GM21717 (cell line): Measurements from ENCODE around the gene HOXC12.

ENCODE experiments used
- ATAC-seq: cut with Tn5 transposase; IDR thresholded peaks from one replicate; pipeline ENCODE4 v1.9.1; 2021; ENCODE audit warnings: mild to moderate bottlenecking, moderate library complexity; ENCODE audit not compliant: unreplicated experiment

The HOXC12 gene, protein sequence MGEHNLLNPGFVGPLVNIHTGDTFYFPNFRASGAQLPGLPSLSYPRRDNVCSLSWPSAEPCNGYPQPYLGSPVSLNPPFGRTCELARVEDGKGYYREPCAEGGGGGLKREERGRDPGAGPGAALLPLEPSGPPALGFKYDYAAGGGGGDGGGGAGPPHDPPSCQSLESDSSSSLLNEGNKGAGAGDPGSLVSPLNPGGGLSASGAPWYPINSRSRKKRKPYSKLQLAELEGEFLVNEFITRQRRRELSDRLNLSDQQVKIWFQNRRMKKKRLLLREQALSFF

DNA sequence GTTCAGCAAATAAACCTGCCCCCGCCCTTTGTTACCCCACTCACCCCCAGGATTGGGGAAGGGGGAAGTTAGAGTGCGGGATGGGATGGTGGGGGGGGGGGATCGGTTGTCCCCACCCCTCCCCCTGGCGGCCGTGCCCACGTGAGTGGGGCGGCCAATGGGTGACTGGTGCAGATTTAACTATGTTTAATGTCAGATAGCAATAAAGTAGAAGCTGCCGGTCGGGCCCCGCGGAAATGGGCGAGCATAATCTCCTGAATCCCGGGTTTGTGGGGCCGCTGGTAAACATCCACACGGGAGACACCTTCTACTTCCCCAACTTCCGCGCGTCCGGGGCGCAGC lies at the start of gene HOXC12:
Gene HOXC12 (plus strand): TSS at position 210 of the 342 bp plus-strand sequence. CDS start 27 bp downstream, at position 237.
- no peak for ATAC-seq

DNA sequence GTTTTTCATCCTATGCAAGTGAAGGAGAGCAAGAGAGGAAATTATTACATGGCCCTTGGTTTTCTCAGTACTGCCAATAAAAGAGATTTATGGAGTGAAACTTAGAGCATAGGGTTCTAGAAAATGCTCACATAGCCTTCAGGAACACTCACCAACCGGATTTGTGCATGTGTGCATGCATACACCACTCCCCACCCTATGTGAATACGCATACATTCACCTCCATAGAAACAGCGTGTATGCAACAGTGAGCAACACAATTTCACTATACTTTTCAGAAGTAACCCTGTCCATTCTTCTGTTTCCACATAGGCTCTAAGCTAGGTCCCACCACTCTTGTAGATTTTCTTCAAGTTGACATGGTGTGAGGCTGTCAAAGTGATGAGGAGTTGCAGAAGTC lies 47.6 kb upstream of the HOXC12 start:
- no peak for ATAC-seq

DNA sequence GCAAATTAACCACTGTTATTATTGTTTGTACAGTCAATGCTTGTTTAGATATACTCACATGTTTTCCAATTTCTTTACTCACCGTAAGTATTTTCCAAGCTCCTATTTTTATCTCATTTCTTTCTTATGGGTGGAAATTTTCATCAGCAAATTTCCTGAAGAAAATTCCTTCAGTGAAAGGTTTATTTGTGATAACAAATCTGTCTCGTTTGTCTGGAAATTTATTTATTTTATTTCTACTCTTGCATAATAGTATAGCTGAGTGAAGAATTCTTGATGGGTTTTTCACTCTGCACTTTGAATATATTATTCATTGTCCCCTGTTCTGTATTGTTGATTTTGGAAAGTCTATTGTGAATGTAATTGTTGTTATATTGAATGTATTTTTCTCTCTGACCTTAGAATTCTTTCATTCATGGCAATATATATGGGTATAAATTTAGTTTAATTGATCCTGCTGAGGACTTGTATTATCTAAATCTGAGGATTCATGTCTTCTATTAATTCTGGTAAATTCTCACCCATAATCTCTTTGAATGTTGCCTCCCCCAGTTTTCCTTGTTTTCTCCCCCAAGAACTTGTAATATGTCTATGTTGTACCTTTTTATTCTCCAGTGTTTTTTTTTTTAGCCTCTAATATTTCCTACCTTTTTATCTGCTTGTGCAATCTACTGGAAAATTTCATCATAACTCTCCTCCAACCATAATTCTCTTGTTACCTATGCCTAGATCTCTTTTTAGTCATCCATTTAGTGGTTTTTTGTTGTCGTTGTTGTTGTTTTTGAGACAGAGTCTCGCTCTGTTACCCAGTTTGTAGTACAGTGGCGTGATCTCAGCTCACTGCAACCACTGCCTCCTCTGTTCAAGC lies 37.7 kb upstream of the HOXC12 start:
- ATAC-seq, result no peak

DNA sequence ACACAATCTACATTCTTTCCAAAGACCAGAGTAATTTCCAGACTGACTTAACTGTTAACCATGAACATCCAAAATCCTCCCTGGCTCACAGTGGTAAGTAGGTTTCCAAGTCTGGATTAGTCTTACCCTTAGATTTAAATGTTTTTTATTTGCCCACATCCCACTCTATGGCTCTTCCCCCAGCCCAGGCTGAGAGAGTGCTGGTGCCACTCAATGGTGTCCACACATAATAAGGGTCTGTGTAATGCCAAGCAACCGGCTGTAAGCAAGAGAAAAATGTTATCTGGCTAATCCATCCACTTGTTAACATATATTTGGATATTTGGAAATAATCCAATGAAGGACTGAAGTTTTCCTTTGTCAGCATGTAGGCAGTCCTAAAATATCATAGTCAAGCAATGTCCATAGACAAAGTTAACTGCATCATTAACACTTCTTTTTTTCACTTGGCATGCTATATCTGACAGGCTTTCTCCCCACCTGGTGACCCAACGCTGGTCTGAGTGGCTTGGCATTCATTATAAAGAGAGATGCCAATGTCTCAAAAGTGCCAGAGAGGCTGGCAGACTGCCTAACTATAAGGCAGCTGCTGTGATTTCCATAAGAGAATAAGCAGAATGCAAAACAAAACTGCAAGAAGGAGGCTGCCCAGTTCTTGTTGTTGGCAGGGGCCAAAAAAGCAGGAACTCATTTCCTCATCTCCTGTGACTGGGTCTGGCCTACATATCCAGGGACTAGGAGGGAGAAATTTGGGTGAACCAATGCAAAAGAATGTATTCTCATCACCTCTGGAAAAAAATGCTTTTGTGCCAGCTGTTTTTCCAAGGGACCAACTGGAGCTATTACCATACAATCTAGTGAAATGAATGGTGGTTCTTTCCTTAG lies 29.9 kb upstream of the HOXC12 start:
- ATAC-seq, result no peak

DNA sequence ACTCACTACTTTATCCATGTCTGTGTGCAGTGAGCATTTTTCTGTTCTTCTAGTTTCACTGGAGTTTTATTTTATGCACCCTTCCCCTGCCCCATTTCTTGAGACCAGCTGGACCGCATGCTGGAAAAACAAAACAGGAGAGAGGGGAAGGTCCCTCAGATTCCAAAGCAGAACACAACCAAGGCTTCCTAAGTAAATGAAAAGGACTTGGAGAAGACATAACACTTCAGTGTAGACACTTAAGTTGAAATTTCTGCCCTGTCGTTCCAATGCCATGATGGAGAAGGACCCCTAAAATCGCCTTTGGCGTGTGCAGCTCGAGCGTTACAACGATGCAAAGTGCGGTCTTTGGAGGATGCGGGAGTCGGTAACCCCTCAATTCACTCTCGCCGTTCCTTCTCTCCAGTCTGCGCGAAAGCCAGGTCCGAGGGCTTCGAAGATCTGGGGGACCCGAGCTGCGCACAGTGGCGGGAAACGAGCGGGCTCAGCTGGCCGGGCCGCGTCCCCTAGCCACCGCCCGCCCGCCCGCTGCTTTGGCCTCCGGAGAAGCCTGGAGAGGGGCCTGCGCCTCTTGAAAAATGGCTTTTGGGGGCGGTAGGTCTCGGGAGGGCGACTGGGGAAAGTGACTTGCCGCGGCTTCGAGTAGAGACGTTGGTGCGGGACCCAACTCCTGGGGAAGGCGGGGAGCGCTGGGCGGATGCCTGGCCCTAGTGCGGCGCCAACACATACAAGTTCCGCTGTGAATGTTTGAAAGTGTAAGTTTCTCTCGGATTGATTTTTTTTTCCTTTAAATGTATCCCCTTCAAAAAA lies 27.3 kb upstream of the HOXC12 start:
- ATAC-seq, result no peak

DNA sequence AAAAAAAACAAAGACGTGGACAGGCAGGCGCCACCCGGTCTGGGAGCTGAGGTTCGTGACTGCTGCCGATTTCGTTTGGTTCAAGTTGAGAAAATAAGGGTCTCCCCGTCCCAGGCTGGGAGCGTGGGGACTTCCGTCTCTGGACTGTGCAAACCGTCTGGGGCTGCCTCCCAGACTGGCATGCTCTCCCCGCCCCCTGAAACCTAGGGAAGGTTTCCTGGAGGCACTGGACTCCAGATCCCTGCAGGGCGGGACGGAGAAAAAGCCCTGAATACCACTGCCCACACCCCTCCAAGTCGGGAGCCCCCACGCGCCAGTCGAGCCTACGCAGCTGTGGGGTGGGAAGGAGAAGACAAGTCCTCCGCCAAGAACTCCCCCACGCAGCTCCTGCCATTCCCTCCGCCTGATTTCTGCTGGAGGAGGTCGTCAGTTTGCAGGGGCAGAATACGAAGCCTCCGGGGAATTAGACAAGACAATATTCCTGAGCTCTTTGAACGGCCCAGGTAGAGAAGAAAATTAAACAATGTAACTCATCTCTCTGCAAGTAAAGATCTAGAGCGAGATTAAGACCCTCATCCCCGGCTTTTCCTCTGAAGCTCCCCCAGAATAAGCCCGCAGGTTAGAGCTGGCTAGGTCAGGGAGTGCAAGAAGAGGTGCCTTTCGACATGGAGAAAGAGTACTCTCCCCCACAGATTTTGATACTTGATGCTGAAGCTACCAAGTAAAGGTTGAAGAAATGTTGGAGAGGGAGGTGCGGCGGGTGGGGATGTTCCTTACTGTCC lies 26.5 kb upstream of the HOXC12 start:
- ATAC-seq, result no peak

DNA sequence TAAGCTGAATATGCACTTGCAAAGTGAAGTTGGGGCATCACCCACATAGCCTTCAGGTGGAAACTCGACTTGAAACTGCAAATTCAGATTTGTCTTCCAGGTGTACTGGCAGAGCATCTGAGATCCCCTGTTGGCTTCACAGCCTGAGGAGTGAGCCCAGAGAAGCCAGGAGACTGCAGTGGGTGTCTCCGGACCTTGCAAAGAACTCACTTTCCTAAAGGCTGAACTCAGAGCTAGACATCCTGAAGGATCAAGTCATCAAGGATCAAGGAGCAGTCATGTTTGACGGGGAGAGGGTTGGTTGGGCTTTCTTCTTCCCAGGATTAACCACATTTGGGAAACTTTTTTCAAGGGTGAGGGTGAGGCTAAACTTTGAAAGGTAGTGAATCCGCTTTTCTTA lies 25.2 kb upstream of the HOXC12 start:
- no peak for ATAC-seq

DNA sequence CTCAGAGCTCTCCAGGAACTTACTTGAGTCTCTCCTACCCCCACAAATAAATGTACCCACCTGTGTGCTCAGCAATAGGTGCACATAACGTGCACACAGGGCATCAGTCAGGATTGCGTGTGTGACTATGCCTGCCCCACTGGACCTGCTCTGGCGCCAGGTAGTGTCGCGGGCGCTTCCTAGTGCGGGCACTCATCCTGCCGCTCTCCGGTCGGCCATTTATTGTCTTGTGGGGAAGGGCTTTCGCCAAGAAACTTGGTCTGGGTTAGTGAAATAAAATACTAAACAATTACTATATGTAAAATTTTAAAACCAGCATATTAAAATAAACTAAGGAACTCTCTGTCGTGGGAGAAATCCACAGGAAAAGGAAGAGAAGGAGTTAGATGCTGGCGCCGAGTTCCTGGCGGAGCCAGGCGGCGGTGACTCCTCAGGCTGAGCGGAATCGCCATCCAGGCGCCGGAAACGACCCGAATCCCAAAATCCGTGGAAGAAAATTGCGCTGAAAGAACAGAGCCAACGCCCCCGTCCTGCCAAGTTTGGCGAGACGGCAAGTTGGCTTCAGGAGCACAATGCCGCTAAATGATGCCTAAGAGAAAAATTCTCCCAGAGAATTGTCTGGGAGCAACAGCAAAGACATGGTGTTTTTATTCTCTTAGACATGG lies 24.0 kb upstream of the HOXC12 start:
- ATAC-seq, result no peak

DNA sequence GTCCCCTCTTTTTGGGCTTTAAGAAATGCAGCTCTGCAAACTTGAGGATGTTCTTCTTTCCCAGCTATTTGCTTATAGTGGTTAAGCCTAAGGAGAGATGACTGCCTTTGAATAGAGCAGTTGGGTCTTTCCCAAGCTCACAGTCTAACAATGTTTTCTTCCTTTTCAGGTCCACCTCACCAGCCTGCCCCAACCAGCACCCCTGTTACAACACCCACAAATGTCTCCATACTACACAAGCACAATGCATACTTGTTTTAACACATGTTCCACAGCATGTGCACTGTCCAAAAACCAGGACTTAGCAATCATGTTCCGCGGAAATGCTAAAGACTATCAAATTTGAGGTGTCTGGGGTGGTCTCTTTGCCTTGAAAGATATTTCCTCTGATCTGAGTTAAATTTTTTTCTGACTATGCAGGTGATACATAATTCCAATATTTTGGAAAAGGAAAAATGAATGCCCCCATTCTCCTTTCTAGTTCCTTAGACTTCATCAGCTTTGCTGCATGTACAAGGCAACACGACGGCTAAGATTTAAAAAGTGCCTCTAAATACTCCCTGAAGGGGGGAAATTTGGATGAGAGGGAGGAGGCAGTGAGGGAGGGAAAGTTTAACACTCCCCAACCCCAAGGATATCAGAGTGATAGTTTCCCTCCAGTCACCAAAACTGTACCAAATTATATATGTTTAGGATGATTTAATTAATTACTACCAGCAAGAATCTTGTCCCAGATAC lies 22.7 kb upstream of the HOXC12 start:
- no peak for ATAC-seq

DNA sequence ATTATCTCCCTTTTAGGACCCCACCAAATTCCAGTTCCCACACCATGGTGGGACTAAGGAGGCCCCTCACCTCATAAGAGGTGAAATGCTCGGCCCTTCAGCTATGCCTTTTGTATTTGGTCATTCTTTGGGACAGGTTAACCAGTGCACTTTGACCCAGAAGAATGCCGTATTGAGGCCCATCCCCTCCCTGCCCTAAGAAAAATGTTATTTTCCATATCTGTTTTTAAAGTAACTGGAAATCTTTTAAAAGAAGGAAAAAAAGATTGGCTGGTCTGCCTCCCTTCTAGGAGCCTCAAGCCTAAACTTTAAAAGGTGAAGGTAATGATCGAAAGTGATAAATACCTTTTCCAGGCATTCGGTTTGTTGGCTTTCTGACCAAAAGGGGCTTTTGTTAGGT lies 21.8 kb upstream of the HOXC12 start:
- ATAC-seq, result no peak

DNA sequence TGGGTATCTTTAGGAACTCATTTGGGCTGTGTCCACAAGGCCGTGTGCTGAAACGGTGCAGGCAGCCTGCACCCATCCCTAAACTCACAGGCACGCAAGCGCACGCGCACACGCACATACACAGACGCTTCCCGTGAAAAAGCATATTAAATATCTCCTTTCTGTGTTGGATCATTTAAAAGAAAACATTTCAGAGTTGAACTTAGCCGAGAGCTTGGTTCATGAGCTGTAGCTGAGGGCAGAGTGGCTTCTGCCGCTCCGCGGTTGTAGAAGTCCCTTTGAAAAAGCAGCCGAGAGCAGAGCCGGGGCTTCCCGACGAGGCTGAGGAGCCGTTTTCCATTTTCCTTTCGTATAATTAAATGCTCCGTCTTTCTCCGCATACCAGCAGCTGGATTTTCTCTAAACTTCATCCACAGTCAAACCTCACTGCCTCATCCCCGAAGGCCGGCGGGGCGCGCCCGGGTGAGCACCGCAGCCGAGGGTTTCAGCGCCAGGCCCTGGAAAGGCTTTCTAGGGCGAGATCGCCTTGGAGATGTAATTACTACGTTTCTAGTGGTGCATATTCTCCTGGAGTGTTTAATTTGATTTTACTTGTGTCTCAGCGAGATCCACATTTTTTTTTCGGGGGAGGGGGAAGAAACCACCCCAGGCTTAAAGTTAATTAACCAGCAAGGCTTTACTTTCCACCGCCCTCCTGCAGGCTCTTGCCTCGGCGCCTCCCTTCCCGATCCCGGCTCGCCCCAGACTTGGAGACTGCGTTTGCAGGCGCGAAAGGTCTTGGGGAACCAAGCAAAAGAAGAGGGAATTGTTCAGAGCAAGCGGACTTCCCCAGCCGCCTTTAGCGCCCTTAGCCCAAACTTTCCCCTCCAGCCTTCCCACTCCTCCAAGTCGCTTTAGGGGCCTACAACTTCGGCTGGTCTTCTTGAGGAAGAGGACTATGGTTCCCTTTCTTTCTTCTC lies 19.0 kb upstream of the HOXC12 start:
- no peak for ATAC-seq

DNA sequence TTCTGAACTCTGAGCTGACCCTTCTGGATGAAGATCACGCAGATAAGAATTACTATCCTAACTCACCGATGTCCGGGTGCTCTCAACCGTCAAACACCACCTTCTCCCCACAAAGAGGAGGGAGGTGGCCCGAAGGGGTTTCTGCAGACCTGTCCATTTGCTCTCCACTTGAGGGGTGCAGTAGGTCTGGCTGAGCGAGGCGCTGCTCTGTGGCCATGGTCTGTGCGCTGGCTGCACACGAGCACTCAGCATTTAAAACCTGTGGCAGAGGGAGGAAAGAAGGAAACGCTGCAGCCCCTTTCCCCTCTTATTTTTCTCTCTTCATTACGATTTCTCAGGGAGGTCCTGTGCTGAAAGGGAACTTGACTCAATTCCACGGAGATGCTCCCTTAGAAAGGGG lies 17.6 kb upstream of the HOXC12 start:
- no peak for ATAC-seq

DNA sequence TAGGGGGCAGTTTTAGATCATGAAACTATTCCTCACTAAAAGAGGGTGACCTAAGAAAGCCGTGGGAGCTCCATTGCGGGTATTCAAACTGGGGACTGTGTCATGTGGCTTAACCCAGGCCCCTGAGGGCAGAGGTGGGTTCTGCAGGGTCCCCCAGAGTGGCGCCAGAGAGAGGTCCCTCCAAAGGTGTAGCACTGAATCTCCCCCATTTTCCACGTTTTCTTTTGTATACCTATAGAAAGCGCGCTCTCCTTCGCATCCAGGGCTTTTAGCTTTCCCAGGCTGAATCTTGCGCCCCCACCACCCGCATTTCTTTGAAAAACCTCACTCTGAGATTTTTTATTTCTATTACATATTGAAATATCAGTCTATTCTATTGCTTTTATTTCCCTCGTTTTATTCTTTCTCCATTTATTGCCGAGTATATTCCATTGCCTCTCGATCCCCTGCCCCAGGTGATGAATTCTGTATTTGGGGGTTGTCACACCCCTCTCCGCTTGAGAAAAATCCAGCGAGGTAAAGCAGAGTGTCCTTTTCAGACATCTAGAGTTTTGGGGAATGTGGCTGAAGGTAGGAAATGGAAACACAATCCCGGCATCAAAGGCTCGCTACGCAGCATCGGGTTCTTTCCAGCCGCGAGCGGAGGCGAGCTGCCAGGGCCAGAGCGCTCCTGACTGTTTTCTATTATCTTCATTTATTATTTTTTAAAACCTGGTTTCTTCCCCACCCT lies 16.9 kb upstream of the HOXC12 start:
- no peak for ATAC-seq

DNA sequence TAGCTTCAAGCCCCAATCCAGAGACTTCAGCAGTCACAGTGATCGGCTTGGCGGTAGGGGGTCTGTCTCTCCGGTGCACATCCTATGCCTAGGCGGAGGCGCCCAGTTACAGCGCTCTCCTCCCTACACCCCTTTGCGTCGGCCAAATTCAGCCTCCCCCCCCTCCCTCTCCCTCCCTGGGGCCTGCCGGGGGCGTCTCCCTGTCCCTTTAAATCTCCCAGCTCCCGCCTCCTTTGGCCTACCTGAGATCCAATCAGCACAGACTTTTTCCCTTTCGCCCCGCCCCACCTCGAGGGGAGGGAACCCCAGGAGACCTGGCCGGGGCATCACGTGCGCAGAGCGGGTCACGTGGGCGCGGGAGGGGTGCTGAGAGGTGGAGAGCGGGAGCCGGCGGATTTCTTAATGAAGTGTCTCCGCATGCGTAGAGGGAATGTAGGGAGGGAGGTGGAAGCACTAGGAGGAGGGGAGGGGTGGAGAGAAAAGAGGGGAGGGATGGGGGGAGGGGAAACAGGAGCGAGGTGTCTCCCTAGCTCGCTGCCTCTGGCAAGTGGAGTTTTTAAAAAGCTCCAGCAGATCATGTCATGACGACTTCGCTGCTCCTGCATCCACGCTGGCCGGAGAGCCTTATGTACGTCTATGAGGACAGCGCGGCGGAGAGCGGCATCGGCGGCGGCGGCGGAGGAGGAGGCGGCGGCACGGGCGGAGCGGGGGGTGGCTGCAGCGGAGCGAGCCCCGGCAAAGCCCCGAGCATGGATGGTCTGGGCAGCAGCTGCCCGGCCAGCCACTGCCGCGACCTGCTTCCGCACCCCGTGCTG lies 16.2 kb upstream of the HOXC12 start, which contains the start of gene HOXC13:
Gene HOXC13 (plus strand): TSS at position 506 of the 815 bp plus-strand sequence. CDS start 76 bp downstream, at position 582.
- ATAC-seq, result no peak

DNA sequence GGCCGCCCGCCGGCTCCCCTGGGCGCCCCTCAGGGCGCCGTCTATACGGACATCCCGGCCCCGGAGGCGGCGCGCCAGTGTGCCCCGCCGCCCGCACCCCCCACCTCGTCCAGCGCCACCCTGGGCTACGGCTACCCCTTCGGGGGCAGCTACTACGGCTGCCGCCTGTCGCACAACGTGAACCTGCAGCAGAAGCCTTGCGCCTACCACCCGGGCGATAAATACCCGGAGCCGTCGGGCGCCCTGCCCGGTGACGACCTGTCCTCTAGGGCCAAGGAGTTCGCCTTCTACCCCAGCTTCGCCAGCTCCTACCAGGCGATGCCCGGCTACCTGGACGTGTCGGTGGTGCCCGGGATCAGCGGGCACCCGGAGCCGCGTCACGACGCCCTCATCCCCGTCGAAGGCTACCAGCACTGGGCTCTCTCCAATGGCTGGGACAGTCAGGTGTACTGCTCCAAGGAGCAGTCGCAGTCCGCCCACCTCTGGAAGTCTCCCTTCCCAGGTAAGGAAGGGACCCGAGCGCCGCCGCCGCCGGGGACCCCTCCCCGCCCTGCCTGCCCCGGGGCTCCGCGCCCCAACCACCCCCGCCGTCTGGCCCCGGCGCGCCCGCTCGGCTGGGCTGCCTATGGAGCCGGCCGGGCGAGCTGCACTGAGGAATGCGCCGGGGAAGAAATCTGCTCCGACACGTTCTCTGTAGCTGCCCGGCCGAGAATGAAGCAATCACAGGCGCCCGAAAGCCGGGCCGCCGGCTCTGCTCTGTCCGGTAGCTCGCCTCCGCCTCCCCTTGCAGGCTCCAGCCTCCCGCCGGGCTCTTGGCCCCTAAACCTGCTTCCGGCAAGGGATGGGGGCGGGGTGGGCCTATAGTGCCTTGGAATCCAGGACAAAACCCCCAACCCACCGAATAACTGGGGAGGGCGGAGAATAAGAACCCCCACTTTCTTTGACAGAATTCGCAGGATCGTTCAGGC lies 15.3 kb upstream of the HOXC12 start:
- ATAC-seq, result no peak
